CMK (cell line): ENCODE results near the gene HEATR3.
"Not testable (repeated sequence)": the region's sequence is repeated elsewhere in the genome, so short reads cannot be mapped to it uniquely, and the experiment has no call there.

Source experiments
- DNase-seq: peaks from one replicate; pipeline ENCODE4 v3.0.0-alpha.2; 2010; ENCODE audit warnings: low read depth

Gene HEATR3

DNA sequence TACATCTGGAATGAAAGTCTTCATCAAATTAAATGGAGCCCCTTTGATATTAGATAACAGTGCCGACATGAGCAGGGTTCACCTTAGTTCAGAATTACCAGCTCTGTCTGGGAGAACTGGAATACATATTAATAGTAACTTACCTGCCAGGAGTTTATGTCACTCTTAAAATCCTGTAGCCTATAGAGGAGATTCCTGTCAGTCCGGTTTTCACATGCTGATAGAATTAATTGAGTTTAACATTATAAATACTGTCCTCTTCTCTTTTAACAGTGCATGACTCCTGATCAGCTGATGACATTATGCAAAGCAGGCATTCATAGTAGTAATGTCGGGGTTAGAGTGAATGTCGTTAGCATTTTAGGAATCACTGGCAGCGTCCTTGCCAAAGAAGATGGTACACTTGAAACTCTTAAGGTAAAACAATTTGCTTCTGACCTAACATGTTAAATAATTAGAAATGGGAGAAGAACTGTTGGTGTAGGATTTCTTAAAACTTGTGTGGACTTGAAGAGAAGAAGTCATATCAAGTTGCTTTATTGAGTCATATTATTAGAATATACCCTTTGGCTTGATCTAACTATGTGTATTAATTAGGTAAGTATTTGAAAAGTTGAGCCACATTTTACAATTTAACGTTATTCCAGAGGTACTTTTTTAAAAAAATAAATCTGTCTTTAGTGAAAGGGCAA, 34.3 kb downstream of the HEATR3 start:
- DNase-seq: no peak

DNA sequence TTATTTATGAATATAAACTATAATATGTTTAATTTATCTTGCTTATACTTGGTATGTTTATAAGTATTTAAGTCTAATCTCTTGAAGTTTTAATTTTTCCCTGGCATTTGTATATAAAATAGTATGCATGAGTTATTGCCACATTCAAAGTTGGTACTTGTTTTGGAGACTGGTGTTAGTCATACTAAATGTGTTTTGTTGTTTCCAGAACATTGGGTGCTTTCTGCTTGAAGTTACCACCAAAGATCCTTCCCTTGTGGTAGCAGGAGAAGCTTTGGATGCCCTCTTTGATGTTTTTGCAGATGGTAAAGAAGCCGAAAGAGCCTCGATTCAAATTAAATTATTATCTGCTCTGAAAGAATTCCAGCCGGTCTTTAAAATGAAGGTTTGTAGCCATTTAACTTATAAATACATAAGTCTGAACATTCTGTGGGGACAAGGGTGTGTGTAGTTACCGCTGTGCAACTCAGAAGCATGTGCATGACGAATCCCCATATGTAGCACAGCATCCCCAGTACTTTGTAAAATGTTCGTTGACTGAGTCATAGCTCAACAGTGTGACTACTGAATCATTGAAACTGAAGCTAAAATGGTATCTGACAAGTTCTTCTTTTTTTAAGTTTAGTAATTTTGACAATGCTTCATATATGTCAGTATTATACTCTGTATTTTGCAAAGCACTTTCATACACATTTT, 36.4 kb downstream of the HEATR3 start:
- no peak for DNase-seq

DNA sequence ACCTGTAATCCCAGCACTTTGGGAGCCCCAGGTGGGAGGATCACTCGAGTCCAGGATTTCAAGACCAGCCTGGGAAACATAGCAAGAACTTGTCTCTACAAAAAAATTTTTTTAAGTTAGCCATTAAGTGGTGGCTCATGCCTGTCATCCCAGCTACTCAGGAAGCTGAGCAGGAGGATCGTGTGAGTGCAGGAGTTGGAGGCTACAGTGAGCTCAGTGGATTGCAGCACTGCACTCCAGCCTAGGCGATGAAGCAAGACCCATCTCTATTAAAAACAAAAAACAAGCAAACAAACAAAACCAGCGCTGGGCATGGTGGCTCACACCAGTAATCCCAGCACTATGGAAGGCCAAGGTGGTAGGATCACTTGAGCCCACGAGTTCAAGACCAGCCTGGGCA, 38.0 kb downstream of the HEATR3 start:
- no peak for DNase-seq

DNA sequence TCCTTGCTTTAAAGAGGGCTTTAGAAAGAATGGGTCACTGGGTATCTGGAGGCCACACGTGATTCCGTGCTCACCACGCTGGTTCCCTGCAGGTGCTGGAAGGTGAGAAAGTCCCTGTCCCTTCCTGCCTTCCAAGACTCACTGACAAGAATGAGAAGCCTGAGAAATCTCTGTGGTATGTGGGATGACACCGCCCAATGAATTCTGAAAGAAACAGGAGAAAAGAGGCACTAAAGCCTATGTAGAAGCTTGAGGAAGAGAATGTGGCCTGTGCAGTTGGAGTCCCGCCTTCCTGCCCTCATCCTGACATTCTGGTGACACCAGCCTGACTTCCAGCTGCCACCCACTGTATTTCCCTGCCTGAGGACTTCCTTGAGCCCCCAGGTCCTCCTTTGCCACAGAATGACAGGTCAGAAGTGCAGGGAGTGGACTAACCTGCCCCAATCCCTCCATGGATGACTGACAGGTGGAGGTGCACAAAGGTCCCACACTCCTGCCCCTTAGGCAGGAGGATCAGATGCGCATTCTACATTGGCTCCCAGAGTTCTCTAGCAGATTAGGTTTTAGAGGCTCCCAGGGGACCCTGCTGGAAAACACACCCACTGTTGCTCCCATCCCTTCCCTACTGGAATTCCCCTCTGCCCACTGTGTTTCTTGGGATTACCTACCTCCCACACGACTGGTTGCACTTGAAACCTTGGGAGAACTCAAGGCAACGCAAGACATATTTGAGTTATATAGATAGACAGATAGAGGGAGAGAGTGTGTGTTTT, 48.8 kb downstream of the HEATR3 start:
- DNase-seq: no peak

DNA sequence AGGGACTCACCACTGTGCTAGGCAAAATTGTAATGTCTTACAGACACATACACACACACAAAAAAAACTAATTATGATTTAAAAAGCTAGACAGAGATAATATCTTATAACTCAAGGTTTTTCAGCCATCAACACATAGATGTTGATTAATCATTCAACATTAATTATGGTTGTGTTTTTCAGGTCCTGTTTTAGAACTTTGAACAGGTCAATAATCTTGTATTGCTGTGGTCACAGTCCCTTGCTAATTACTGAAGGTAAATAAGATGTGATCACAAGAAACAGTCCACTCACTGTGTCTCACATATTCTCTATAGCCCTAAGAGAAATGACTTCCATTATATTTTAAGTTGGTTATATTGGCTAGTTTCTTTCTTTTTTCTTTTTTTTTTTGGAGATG, 54.9 kb downstream of the HEATR3 start:
- no peak for DNase-seq

DNA sequence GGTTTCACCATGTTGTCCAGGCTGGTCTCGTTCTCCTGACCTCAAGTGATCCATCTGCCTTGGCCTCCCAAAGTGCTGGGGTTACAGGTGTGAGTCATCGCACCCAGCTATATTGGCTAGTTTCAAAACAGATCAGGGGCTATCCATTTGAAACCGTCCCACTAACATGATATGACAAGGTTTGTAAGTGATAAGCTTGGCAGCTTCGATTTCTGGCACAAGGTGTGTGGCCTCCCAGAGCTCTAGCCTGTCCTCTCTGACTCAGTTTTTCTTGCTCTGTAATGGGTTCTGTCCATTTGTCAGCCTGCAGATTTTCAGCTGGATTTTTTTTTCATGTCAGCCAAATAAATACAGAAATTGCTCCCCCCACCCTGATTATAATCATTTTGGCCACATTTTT, 55.5 kb downstream of the HEATR3 start:
- DNase-seq: no peak

DNA sequence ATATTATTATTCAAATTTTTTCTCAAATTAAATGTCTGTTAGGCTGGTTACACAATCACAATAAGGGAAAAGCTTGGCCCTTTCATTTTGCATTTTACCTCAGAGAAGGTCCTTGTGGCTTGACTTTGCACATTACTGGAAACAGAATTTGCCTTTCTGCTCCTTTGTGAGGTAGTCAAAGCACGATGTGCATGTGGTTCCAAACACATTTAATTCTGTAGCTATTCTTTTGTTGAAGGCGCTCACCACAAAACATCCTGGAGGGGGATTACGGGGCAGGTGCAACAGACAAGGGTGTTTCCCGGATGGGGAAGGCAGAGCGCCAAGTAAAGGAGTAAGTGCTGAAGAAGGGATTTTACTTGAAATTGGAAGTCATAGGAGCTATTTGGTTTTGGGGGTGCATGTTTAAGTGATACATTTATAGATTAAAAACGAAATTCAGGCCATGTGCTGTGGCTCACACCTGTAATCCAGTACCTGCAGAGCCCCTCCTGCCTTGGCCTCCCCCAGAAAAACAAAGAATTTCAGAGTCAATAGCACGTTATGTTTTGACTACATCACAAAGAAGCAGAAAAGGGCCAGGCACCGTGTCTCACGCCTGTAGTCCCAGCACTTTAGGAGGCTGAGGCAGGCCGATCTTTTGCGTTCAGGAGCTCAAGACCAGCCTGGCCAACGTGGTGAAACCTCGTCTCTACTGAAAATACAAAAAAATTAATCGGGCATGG, 56.1 kb downstream of the HEATR3 start:
- no peak for DNase-seq

DNA sequence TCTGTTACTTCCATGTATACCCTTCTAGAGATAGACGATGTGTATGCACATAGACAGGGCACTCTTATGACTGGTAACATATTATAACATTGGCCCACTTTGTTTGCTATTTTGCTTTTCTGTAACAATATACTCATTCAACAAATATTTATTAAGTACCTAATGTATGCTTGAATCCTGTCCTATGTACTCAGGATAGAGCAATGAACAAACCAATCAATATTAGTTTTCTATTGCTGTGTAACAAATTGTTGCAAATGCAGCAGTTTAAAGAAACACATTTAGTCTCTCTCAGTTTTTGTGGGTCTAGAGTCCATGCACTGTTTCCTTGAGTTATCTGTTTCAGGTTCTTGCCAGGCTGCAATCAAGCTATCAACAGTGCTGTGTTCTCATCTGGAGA, 57.6 kb downstream of the HEATR3 start:
- DNase-seq: no peak

DNA sequence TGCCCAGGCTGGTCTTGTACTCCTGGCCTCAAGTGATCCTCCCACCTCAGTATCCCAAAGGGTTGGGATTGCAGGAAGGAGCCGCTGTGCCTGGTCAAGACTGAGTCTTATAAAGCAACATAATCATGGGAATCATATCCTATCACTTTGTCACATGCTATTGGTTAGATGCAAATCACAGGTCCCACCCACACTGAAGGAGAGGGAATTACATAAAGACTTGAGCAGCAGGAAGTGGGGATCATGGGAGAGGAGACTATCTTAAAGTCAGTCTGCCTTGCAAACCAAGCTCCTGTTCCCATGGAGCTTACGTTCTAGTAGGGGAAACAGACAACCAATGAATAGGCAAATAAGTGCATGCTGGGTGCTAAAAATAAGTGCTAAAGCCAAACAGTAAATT, 59.0 kb downstream of the HEATR3 start:
- no peak for DNase-seq

DNA sequence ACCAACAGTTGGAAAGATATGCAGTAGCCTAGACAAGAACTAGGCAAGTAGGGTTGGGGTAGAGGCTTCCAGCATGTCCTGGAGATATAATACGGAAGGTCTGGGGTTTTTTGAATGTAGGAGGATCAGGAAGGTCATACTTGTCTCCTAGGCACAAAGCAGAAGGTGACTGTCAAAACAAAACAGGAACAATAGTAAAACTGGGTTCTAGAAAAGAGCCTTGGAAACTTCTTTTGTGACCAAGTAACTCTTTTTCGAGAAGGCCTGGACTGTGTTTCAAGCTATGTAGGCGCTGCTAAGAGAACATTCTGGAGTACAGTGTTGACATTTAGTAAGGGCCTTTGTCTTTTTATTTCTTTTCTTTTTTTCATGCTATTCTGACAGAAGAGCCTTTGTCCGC, 60.4 kb downstream of the HEATR3 start:
- no peak for DNase-seq

DNA sequence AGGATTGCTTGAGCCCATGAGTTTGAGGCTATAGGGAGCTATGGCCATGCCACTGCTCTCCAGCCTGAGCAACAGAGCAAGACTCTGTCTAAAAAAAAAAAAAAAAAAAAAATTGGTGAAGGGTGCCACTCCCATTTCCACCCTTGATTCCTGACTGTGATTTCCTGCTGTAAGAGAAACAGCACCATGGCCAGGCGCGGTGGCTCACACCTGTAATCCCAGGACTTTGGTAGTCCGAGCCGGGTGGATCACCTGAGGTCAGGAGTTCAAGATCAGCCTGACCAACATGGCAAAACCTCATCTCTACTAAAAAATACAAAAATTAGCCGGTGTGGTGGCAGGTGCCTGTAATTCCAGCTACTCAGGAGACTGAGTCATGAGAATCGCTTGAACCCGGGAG, 66.8 kb downstream of the HEATR3 start:
- DNase-seq: not testable (repeated sequence)

DNA sequence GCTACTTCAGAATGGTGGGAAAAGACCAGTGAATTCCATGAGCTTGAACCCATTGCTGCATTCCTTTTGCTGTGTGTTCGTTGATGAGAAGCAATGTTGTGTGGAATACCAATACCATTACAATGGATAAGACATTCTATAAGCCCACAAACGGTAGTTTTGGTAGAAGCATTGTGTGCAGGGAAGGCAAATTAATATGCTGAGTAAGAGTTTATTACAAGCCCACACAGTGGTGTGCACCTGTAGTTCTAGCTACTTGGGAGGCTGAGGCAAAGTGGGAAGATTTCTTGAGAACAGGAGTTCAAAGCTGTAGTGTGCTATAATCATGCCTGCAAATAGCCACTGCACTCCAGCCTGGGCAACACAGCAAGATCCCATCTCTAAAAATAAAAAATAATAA, 67.4 kb downstream of the HEATR3 start:
- no peak for DNase-seq

DNA sequence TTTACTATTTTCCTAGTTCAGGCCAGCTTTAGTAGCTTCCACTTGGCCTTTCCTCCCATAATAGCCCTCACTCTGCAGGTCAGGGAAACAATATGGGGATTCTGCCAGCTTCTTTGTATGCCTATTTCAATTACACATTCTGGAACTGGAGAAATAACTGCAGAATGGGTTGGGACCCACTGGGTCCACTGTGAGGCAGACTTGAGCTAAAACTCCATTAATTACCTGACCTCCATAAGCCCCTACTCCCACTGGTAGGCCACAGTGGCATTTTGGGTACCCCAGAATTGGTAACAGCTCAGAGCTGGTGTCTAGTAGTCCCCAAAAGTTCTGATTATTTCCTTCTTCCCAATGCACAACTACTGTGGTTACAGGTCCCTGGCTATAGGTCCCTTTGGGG, 70.6 kb downstream of the HEATR3 start:
- no peak for DNase-seq

DNA sequence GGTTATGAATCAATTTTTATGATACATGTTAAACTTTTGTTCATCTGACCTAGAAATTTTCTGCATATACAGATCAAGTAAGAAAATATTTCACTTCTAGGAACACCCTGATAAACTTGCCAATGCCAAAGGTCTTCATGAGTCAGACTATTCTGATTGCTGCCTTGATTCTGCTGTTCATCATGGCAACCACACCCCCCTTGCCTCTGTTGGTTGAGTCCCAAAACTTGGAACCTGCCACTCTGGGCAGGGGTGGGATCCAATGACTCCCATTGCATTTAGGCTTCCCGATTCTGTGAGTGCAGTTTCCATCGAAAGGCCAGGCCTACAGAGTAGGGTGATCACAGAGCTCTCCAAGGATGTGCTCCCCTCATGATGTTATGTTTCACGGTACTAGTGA, 71.5 kb downstream of the HEATR3 start:
- no peak for DNase-seq

DNA sequence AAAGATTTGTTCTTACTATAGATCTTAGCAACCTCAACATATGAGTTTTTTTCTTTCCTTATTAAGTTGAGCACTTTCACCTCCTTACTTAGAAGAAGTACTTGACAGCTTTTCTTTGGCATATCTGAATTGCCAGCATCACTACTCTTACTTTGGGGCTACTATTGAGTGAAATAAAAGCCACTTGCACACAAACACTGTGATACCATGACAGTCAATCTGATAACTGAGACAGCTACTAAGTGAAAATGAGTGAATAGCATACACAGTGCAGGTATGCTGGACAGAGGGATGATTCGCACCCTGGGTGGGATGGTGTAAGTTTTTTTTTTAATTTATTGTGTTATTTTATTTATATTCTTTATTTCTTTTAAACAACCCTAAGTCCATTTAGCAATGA, 73.8 kb downstream of the HEATR3 start:
- DNase-seq: no peak

DNA sequence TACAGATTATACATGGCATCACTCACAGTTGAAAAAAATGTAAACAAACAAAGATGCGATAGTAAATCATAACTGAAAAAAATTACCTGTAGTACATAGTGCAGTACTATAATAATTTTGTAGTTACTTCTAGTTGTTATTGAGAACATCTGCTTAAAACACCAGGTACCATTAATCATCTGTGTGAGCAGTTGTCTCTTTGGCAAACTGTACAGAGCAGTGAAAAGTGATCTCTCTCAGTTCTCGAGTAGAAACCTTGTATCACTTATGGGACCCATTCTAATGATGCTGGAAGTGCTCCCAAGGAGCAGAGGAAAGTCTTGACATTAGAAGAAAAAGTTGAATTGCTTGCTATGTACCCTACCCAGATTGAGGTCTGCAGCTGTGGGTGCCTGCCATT, 78.4 kb downstream of the HEATR3 start:
- DNase-seq: no peak

DNA sequence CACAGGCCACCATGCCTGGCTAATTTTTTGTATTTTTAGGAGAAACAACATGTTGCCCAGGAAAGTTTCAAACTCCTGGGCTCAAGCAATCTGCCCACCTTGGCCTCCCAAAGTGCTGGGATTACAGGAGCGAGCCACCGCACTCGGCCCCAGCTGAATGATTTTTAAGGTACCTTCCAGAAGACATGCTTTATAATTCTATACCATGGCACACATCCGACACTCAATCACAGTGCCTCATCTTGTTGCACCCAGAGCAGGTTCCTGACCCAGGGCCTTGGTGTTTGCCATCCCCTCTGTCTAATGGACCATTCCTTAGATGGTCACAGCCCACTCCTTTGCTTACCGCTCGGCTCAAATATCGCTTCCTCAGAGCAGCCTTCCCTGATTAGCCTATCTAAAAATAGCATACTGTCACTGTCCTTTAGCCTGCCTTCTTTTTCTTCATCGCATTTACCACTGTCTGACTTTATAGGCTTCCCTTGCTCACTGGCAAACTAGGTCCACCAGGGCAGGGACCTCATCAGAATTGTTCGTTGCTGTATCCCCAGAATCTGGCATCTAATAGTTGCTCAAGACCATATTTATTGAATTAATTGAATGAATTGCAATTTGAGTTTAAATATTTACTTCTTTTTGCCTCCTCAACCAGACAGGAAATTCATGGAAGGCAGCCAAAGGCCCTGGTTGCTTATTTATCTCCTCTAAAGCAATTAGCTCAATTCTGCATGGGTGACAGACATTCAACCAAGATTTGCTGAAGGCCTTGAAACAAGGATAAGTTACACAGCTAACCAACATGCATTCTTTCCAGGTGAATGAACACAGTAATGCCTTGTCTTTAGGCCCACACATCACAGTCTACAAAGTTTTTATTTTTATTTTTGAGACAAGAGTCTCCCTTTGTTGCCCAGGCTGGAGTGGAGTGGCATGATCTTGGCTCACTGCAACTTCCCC, 81.0 kb downstream of the HEATR3 start:
- DNase-seq: no peak

DNA sequence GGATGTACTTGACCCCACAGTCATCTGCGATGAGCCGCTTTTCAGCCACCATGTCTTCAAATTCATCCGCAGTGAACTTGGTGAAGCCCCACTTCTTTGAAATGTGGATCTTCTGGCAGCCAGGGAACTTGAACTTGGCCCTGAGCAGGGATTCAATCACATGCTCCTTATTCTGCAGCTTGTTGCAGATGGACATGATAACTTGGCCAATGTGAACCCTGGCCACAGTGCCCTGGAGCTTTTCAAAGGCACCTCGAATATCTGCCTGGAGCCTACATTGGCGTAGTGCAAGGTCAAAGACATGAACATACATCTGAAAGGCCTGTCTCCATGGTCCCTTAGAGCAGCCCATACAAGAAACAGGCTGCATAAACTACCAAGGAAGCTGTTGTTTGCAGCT, 85.6 kb downstream of the HEATR3 start:
- no peak for DNase-seq

DNA sequence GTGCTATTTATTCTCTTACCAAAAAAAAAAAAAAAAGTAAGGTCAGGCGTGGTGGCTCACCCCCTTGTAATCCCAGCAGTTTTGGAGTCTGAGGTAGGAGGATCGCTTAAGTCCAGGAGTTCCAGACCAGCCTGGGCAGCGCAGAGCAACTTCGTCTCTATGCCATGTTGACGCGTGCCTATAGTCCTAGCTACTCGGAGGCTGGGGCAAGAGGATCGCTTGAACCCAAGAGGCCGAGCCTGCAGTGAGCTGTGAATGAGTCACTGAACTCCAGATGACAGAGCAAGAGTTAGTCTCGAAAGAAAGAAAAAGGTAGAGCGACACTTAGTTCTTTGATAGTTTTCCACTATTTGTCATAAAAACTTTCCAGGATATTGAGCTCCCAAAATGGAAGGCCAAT, 86.0 kb downstream of the HEATR3 start:
- no peak for DNase-seq

DNA sequence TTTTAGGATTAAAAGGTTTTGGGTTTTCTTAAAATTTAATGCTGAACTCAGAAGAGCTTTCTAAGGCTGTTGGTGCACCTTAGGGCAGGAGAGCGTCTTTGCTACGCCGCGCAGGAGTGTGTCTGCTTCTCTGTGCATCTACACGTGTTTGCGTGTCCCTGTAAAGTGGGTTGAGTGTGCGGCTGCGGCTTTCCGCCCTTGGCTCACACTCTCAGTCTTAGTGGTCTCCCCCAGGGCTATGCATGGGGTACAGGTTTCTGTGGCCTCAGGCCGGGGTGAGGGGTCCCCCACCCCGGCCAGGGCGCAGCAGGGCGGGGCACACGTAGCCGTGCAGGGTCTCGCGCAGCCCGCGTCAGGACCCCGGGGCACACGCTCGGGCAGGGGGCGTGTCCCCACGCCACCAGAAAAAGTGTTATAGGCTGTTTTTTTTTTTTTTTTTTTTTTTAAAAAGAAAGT, 86.6 kb downstream of the HEATR3 start:
- no peak for DNase-seq
